GM21367 (cell line): ENCODE measurements around the gene GPC6.

ENCODE experiments used
- ATAC-seq: cut with Tn5 transposase; IDR thresholded peaks from one replicate; pipeline ENCODE4 v1.9.1; 2021; ENCODE audit not compliant: unreplicated experiment

The GPC6 gene

DNA sequence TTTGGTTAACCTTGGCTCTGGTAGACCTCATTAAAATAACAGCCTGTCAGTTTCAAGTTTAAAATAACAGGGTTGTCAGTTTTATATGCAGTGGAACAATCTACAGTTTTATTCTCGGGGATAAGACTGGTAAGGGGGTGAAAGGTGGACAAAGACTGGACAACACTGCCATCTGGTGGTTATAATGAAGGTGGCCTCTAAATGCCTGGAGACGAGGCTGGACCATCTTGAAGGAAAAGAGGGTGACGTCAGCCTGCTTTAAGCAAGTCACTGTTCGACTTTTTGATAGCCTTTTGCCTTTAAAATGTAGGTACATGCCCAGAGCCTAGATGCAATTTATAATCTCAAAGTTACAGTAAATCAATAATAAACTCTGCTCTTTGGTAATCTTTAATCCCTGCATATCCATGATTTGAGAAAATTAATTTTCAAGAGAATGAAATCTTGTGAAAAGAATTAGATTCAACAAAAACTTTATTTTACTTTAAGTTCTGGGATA, 1135.9 kb downstream of the GPC6 start:
- peak; percentile 99 for ATAC-seq

DNA sequence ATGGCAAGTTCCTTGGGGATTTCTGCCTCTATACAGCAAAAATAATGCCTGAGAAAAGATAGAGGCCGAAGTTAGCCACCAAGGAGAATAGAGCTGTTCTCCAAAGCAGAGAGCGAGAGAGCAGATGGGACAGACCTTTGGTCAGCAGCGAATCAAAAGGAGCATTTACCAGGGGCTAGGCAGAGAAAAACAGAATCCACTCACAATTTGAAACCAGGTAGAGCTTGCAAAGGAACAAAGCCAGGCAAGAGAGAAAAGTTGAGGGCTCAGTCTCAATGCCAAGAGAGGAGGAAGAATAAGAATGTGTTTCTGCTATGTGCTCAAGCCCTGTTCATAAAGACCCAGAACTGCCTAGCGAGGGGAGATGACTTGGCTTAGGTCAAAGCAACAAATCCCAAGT, 1140.1 kb downstream of the GPC6 start:
- no peak for ATAC-seq

- no peak for ATAC-seq
These were observed 1143.4 kb downstream of the GPC6 start for GRCh38 chr13:94369972-94370436.

GRCh38 chr13:94371855-94372254, 1145.2 kb downstream of the GPC6 start:
- ATAC-seq, result no peak

DNA sequence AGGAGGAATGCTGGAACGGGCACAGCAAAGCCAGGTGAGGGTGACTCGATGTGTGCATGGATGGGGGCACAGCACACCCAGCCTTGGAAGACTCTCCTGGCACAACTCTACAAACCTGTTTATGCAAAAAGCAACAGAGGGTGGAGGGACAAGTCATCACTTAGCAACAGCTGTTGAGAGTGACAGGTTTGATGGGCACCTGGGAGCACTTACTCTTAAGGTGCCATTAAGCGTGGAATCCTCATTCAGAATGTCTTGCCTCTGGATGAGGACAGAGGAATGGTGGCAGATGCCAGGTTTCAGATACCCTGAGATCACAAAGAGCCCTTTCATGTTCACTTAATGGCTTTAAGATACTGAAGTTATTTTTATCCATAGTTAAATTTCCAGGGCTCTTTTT, 1155.9 kb downstream of the GPC6 start:
- ATAC-seq, result no peak

DNA sequence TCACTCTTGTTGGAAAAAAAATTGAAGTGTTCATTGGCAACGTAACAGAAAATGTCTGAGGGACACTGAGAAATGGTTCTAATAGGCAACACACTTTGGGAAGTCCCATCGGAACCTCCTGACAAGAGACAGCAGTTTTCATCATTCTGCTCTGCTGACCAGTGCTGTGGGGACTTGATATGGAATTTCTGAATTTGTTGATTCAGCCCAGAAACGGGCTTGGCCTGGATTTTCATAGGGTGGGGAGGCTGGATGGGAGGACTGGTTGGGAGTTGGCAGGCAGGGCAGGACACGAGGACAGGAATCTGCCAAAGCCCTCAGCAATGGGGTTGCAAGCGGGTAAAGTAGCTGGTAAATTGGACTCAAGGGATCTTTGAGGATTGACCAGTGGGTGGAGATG, 1156.4 kb downstream of the GPC6 start:
- no peak for ATAC-seq

DNA sequence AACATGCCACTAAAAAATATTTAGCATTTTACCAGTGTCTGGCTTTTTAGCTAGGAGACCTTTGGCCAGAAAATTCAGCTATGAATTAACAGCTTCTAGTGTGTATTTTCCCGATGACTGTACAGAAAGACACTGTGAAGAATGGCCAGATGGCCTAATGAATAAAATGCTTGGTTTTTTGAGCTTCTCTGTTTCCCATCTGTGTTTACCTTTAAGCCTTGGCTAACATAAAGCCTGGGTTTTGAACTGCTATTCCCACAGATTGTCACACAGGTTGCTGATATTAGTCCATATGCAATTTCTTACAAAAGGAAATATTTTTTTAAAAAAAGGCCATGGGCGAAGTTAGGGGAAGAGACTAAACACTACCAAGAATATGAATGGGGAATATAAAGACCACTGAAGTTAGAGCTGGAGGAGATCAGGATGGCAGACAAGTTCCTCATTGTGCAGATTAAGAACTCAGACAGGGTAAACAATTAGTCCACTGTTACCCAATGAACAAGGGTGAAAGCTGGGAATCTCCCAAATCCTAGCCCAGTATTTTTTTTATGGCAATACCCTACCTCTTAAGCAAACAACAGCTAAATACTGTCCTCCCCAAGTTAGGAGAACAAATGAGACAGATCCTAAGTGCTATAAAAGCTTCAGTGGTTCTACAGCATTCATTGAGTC, 1157.8 kb downstream of the GPC6 start:
- ATAC-seq, result no peak

DNA sequence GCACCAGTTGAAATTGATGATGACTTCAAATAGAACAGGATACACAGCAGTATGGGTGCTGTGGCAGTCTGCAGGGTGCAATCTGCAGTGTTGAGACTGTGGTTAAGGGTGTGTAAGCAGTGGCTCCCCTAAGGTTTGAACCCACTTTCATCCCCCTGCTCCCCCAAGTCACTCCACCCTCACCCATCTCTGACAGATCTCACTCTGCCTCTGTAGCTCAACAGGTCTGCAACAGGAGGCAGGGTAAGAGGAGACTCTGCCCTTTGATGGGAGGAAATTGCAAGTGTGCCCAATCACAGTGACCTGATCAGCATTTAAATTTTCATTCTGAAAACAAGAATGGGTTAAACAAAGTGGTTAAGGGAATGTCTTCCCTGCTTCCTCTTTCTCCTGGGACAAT, 1160.4 kb downstream of the GPC6 start:
- ATAC-seq, result no peak

- no peak for ATAC-seq
These were observed 1163.2 kb downstream of the GPC6 start for GRCh38 chr13:94389604-94390351.

- ATAC-seq, result no peak
These were observed 1164.3 kb downstream of the GPC6 start for GRCh38 chr13:94390881-94391280.

GRCh38 chr13:94394723-94395122, 1168.1 kb downstream of the GPC6 start:
- ATAC-seq, result no peak

- no peak for ATAC-seq
These were observed 1169.3 kb downstream of the GPC6 start for GRCh38 chr13:94395860-94396259.

- no peak for ATAC-seq
These were observed 1173.2 kb downstream of the GPC6 start for GRCh38 chr13:94399812-94400211.

DNA sequence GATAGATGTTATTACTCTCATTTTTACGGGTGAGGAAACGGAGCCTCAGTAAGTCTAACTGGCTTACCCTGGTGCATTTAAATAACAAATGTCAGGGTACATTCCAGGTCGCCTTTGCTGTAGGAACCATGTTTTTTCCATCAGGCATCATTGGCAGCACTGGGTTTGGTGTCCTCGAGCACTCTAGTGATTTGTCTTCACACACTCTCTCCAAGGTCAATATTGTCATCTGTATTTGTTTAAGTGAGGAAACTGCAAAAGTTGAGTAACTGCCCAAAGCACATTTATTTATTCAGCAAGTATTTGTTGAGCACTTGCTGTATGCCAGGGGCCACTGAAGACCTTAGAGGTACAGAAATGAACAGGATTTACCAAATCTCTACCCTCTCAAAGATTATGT, 1174.3 kb downstream of the GPC6 start:
- no peak for ATAC-seq

- no peak for ATAC-seq
These were observed 1181.9 kb downstream of the GPC6 start for GRCh38 chr13:94408314-94409036.

DNA sequence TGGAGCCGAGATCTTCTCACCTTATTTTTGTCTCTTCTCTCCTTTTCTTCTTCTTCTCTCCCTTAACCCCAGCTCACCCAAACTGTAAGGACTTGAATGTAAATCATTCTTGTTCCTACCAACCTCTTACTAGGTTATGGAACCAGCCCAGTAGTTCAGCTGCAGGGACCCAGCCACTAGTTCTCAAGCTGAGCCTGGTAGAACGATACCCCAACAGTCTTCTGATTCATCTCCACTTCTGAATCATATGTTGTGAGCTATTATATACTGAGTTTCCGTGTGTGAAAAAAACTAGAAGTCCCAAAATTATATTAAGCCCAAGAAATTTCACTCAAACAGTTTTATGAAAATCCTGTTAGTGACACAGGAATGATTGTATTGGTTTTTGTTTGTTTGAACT, 1185.1 kb downstream of the GPC6 start:
- no peak for ATAC-seq

GRCh38 chr13:94412870-94413597, 1186.4 kb downstream of the GPC6 start:
- no peak for ATAC-seq

- no peak for ATAC-seq
These were observed 1187.0 kb downstream of the GPC6 start for GRCh38 chr13:94413598-94413944.

DNA sequence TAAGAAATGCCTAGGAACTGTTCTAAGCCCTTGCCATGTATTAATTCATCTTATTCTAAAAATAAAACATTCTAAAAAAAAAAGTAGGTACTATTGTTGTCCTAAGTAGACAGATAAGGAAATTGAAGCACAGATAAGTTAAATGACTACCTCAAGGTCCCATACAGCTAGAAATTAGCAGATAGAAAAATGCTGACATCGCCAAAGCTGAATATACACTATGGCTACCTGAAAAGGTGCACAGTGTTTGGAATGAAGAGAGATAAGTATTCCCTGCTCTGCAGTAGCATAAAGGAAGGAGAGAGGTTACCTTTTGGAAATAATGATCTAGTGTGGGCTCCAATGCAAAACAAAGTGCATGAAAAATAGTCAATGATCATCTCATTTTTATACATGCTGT, 1187.5 kb downstream of the GPC6 start:
- ATAC-seq, result no peak

DNA sequence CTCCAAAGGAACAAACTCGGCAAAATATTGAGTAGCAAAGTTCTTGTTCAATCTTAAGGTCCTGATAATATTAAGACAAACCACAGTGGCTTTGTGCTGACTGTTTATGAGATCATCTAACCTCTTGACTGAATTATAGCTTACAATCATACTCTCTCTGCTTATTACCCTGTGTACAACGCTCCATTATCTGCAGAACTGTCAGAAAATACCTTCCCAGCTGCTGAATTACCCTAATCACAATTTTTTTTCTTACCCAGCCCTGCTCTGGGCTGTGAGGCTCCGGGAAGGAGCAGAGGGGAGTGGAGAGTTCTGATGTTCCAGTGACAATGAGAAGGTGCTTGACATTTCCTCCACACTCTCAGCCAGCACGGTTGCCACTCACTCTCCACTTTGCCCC, 1188.1 kb downstream of the GPC6 start:
- no peak for ATAC-seq
